HUES48 (cell line): ENCODE measurements around the gene NXPH4.

Source experiments
- H3K27ac ChIP-seq: one replicate; pipeline ENCODE4 v1.7.0; 2013; ENCODE audit warnings: low read depth, low read length, inconsistent platforms
- H3K27me3 ChIP-seq: 2 replicates; pipeline ENCODE4 v1.6.1; 2013; ENCODE audit warnings: mild to moderate bottlenecking, low read length; ENCODE audit not compliant: control insufficient read depth, insufficient read depth
- H3K36me3 ChIP-seq: 2 replicates; pipeline ENCODE4 v1.6.1; 2013; ENCODE audit warnings: low read length; ENCODE audit not compliant: control insufficient read depth, insufficient read depth
- H3K4me1 ChIP-seq: 2 replicates; pipeline ENCODE4 v1.6.1; 2013; ENCODE audit warnings: mild to moderate bottlenecking, low read length; ENCODE audit not compliant: control insufficient read depth, insufficient read depth
- H3K4me3 ChIP-seq: 2 replicates; pipeline ENCODE4 v1.5.1; 2013; ENCODE audit warnings: mild to moderate bottlenecking, low read depth, low read length
- H3K9ac ChIP-seq: 2 replicates; pipeline ENCODE4 v1.6.1; 2013; ENCODE audit warnings: mild to moderate bottlenecking, low read depth, low read length, moderate library complexity
- H3K9me3 ChIP-seq: 2 replicates; pipeline ENCODE4 v1.6.1; 2013; ENCODE audit warnings: low read length; ENCODE audit not compliant: control insufficient read depth, insufficient read depth

Gene NXPH4

DNA sequence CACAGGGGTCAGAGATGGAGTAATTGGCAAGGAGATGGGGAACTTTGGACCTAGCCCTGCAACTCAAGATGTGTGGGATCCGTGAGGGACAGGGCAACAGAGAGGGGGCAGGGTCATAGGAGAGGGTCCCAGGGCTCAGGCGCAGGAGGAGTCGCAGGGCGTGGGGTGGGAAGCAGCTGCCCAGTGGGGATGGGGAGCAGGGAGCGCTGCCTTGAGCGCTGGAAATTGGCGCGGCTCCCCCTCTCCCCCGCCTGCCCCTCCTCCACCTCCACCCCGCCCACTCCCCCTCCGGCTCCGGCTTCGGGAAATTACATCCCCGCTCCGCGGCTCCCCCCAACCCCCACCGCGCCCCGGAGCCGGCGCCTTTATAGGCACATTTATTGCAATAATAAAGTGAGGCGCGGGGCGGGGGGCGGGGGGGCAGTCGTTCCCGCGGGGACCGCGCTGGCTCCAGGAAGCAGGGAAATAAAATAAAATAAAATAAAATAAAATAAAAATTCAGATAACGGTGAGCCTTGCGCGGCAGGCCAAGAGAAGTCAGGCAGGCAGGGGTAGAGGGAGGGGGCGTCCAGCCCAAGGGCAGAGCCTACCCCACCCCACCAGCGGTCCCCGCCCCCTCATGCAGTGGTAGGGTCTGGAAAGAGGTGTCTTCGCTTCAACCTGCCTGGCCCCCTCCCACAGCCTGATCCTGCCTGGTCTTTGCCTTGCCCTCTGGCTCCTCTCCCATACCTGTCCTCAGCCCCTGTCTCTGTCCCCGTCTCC, 3.6 kb downstream of the NXPH4 start:
- Histone ChIP-seq H3K9me3 (no peaks in the 10 kb centered on the region), H3K36me3 (no peaks in the 10 kb centered on the region), H3K27ac (no peak overlapping the region), H3K4me1 (peaks cover 33% of the 10 kb centered on the region), H3K27me3 (peaks cover 98% of the 10 kb centered on the region), H3K9ac (no peak overlapping the region), H3K4me3 (0 out of 2 replicates have a peak overlapping the region, but pooled peaks have one; percentile 17)

DNA sequence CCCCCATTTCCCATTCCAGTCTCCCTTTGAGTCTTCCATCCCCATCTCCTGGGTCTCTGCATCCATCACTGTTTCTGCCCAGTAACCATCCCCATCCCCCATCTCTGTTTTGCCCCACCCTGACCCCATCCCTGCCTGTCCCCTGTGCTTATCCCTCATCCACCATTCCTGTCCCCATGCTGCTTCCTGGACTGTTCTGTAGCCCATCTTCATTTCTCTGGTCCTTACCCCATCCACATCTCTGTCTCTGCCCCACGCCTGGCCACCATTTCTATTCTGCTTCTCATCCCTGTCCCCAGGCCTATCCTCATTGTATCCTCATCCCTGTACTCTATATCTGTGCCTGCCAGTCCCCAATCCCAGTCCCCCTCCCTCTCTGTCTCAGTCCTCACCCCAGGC, 4.2 kb downstream of the NXPH4 start:
- Histone ChIP-seq H3K9ac (no peak overlapping the region), H3K27me3 (peaks cover 98% of the 10 kb centered on the region), H3K4me1 (peaks cover 28% of the 10 kb centered on the region), H3K36me3 (no peaks in the 10 kb centered on the region), H3K27ac (no peak overlapping the region), H3K9me3 (no peaks in the 10 kb centered on the region), H3K4me3 (no peak overlapping the region)

DNA sequence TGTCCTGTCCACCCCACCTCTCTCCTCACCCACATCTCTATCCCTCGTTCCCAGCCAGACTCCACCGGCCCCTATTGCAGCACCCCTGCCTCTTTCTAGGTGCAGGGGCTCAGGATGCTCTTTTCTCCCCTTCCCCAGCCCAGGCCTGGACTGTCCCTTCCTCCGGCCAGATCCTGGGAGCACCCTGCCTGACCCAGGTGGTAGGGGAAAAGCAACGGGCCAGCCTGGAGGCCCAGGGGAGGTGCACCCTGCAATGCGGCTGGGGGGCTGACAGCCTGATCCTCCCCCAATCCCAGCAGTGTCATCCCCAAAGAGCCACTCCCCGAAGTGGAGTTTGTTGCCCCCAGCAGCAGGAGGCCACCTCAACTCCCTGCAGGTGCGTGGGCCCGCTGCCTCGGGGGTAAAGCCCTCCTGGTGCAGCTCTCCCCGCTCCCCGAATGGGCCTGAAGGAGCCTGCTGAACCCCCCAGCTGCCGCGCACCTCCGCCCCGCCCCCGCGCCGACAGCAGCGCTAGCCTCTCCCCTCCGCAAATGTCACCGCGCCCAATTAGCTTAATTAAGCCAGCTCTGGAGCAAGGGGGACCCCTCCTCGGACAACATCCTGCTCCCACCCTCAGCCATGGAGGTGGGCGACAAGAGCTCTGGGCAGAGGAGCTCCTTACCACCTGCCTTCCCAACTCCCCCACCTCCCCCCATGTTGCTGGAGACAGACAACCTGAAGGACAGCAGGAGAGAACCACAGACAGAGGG, 4.7 kb downstream of the NXPH4 start:
- Histone ChIP-seq H3K4me3 (no peak overlapping the region), H3K9ac (no peak overlapping the region), H3K27ac (no peak overlapping the region), H3K36me3 (no peaks in the 10 kb centered on the region), H3K27me3 (peaks cover 98% of the 10 kb centered on the region), H3K9me3 (no peaks in the 10 kb centered on the region), H3K4me1 (peaks cover 29% of the 10 kb centered on the region)

DNA sequence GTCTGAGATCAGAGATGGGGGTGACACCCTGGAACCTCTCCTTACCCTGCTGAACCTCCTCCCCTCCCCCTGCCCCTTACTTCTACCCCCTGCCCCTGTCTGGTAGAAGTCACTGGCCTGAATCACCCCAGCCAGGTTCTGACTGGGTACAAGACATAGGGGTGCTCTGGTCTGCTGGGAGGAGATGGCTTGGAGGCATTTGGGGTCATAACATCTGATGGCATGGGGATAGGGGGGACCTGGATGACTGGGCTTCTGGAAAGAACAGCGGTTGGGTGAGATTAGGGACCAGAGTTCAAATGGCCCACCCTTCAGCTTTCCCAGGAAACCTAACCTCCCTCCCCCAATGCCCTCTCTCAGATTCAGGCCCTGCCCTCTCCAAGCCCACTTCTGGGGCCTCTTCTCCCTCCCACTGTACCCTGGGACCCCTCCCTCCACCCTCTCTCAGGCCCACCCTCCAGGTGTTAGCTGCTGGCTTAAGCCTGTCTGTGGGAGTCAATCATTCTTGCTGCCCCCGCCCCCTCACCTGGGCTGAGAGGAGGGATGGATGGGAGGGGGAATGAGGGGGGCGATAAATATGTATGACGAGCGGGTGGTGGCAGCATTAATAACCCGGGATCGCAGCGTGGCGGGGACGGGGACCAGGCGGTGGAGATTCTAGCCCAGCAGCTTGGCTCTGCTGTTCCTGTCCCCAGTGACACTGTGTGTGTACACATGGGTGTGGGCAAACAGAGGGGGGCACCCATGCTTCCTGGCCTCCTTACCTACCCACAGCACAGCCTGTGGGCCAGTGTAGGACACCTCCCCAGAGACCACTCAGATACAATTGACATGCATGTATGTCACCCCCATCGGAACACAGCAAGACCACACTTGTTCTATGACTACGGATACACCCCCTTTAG, 5.9 kb downstream of the NXPH4 start:
- no peak overlapping the region for H3K27ac ChIP-seq
- H3K27me3 ChIP-seq: peaks cover 99% of the 10 kb centered on the region
- no peaks in the 10 kb centered on the region for H3K36me3 ChIP-seq
- H3K4me3 ChIP-seq: no peak overlapping the region
- no peak overlapping the region for H3K9ac ChIP-seq
- peaks cover 32% of the 10 kb centered on the region for H3K4me1 ChIP-seq
- H3K9me3 ChIP-seq: no peaks in the 10 kb centered on the region

DNA sequence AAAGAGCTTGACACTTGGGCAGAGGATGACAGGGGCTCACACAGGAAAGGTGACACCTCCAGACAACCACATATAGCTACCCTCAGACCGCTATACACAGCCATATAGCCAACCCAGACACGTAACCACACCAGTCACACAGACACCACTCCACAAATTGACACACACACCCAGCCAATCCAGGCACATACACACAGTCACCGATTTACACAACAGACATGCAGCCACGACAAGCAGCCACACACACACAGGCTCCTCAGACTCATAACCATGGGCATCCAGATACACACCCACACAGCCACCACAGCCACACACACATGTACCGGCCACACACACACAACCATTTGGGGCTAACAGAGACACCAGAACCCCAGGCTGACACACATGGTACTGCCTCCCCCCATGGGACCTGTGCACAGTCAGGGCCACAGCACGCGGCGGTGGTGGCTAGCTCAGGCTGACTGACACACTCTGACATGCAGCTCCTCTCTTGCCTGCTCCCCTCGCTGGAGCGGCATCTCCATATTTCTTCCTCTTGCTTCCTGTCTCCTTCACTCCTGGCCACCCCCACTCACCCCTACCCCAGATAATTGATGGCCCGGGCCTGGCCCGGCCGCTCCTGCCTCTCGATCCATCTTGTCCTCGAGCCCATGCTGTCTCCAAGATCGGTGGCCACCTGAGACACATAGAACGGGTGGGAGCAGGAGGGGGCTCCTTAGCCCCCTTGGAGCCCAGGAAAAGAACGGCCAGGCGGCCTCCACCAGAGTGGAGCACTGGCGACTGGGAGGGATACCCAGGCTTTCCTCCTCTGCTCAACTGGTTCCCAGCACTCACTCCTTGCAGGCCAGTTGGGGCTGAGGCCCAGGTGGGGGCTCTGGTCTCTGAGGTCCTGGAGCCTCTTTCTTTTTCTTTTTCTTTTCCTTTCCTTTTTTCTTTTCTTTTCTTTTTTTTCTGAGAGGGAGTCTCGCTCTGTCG, 6.9 kb downstream of the NXPH4 start:
- peaks cover 99% of the 10 kb centered on the region for H3K27me3 ChIP-seq
- H3K9me3 ChIP-seq: no peaks in the 10 kb centered on the region
- no peaks in the 10 kb centered on the region for H3K36me3 ChIP-seq
- H3K4me1 ChIP-seq: peaks cover 32% of the 10 kb centered on the region
- no peak overlapping the region for H3K9ac ChIP-seq
- H3K4me3 ChIP-seq: no peak overlapping the region
- no peak overlapping the region for H3K27ac ChIP-seq

DNA sequence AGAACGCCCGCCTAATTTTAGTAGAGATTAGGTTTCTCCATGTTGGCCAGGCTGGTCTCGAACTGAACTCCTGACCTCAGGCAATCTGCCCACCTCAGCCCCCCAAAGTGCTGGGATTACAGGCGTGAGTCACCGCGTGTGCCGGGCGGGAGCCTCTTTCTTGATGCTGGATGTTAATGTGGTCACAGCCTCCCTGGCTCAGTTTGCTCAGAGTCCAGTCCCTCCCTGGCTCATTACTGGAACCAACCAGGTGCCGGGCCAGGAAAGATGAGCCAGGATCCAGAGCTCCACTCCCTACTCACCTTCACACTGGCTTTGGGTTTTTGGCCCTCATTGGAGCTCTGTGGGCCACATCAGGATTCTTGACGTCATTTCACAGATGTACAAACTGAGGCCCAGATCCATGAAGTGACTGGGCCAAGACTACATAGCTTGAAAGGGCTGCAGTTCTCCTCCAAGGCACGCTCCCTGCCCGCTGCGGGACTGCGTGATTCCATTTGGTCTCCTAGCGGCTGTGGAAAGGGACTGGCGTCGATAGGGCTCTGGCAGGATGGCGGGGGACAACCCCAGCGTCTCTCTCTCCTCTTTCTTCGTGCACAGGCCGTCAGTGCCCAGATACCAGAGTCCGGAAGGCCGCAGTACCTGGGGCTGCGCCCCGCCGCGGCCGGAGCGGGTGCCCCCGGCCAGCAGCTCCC, 7.8 kb downstream of the NXPH4 start:
- H3K4me3 ChIP-seq: no peak overlapping the region; the same call in 1 of the 2 replicates
- H3K4me1 ChIP-seq: peaks cover 35% of the 10 kb centered on the region
- no peaks in the 10 kb centered on the region for H3K9me3 ChIP-seq
- no peak overlapping the region for H3K9ac ChIP-seq
- H3K36me3 ChIP-seq: no peaks in the 10 kb centered on the region
- no peak overlapping the region for H3K27ac ChIP-seq
- peaks cover 98% of the 10 kb centered on the region for H3K27me3 ChIP-seq

DNA sequence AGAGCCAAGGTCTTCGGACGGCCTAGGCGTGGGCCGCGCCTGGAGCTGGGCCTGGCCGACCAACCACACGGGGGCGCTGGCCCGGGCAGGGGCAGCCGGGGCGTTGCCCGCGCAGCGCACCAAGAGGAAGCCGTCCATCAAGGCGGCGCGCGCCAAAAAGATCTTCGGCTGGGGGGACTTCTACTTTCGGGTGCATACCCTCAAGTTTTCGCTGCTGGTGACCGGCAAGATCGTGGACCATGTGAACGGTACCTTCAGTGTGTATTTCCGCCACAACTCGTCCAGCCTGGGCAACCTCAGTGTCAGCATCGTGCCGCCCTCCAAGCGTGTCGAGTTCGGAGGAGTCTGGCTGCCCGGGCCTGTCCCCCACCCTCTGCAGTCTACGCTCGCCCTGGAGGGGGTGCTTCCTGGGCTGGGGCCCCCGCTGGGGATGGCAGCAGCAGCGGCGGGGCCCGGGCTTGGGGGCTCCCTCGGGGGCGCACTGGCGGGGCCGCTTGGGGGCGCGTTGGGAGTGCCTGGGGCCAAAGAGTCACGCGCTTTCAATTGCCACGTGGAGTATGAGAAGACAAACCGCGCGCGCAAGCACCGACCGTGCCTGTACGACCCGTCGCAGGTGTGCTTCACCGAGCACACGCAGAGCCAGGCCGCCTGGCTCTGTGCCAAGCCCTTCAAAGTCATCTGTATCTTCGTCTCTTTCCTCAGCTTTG, 8.5 kb downstream of the NXPH4 start:
- Histone ChIP-seq H3K27ac (no peak overlapping the region), H3K9ac (no peak overlapping the region), H3K4me1 (peaks cover 29% of the 10 kb centered on the region), H3K9me3 (no peaks in the 10 kb centered on the region), H3K27me3 (peaks cover 91% of the 10 kb centered on the region), H3K4me3 (peak overlapping the region; percentile 14; the same call in 1 of the 2 replicates), H3K36me3 (no peaks in the 10 kb centered on the region)

DNA sequence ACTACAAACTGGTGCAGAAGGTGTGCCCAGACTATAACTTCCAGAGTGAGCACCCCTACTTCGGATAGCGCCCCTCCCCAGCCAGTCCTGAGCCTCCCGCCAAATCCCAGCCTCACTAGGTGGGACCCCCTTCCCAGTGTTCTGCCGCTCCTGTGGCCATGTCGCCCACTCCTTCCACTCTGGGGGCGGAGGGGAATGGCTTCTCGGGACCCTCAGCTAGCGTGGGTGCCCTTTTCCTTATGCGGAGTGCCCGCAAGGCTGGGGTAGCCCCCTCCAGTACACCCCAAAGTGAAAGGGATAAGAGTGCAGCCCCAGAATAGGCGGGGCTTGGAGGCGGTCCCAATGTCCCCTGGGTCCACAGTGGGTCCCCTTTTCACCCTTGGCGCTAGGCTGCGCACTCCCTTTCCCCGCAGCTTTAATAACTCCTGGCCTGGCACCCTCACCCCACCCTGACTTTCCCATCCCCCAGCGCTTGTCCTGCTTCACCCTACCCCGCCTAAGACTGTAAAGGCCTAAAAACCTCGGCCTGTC, 9.2 kb downstream of the NXPH4 start:
- Histone ChIP-seq H3K27ac (no peak overlapping the region), H3K4me1 (peaks cover 28% of the 10 kb centered on the region), H3K27me3 (peaks cover 84% of the 10 kb centered on the region), H3K4me3 (no peak overlapping the region), H3K36me3 (peaks cover 1% of the 10 kb centered on the region), H3K9ac (no peak overlapping the region), H3K9me3 (no peaks in the 10 kb centered on the region)

DNA sequence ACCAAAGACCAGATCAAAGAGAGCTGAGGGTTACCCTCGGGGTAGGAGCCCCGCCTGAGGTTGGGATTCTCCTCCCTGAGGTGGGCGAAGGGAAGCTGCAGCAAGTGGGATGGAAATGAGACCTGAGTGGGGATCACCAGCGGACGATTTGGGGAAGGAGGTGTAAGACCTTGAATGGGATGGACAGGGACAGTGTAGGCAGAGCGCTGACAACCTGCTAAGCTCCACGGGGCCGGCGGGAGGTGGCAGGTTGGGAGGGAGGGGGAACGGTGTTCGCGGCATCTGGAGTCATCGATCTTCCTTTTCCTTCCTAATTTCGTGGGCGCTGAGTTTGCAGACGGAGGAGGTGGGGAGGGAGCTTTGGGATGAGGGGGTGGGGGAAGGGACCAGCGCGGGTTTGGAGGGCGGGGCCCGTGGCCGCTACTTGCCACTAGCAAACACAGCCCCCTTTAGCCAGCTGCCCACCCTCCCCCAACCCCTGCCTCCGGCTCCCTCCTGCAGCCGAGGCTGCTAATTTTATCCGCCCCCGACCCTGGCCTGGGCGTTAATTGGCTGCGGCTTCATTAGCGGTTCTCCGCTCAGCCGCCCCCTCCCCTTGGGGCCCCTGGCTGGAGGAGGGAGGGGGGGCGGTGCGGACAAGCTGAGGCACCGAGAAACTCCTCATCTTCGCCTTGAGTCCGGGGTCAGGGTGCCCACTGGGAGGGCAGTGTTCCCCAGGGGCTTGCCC, 10.2 kb downstream of the NXPH4 start:
- H3K4me1 ChIP-seq: peaks cover 25% of the 10 kb centered on the region
- peak overlapping the region; percentile 56 for H3K4me3 ChIP-seq
- H3K27ac ChIP-seq: no peak overlapping the region
- H3K9ac ChIP-seq: no peak overlapping the region
- H3K36me3 ChIP-seq: peaks cover 11% of the 10 kb centered on the region
- H3K27me3 ChIP-seq: peaks cover 74% of the 10 kb centered on the region
- no peaks in the 10 kb centered on the region for H3K9me3 ChIP-seq
